Kidney (tissue), 14 donors: ENCODE measurements around the gene NPSR1. TPM values are rescaled to one million over a fixed set of nuclear protein-coding genes. Genes with fewer than 3 reads are reported as not detected.

Source experiments
- DNase-seq, 5 donors: peaks; one replicate each; pipeline ENCODE4 v3.0.0-alpha.2; 2013 to 2020
- FAIRE-seq: peaks from 2 replicates; lab custom pipeline; 2012; peaks lifted over from hg19 to GRCh38; lab: Jason Lieb, UNC
- H3K27ac ChIP-seq, 2 donors: one replicate each; pipeline ENCODE4 v1.7.0; 2013; ENCODE audit warnings: low read depth in 2 of 2, low read length in 2 of 2, inconsistent platforms in 1 of 2
- H3K27me3 ChIP-seq: one replicate; pipeline ENCODE4 v1.7.1; 2013; ENCODE audit warnings: low read length, inconsistent platforms; ENCODE audit not compliant: control insufficient read depth, insufficient read depth
- H3K36me3 ChIP-seq, 3 donors: one replicate each; pipeline versions ENCODE4 v1.7.0 to v1.7.1; 2013; ENCODE audit warnings: low read length in 3 of 3, control low read depth in 1 of 3, inconsistent platforms in 1 of 3; ENCODE audit not compliant: insufficient read depth in 3 of 3, control insufficient read depth in 2 of 3
- H3K4me1 ChIP-seq, 3 donors: one replicate each; pipeline versions ENCODE4 v1.7.0 to v1.7.1; 2013; ENCODE audit warnings: low read length in 3 of 3, inconsistent platforms in 1 of 3, low read depth in 1 of 3; ENCODE audit not compliant: control insufficient read depth in 2 of 3, insufficient read depth in 2 of 3
- H3K4me3 ChIP-seq, 3 donors: one replicate each; pipeline versions ENCODE4 v1.7.0 to v1.8.1; 2013; ENCODE audit warnings: low read length in 3 of 3, control low read depth in 1 of 3, inconsistent platforms in 1 of 3
- H3K9ac ChIP-seq, 3 donors: one replicate each; pipeline versions ENCODE4 v1.7.0 to v1.7.1; 2013; ENCODE audit warnings: low read length in 3 of 3, control low read depth in 1 of 3, inconsistent platforms in 1 of 3
- H3K9me3 ChIP-seq, 3 donors: one replicate each; pipeline versions ENCODE4 v1.7.0 to v1.7.1; 2013; ENCODE audit warnings: low read length in 3 of 3, control low read depth in 1 of 3, inconsistent platforms in 1 of 3; ENCODE audit not compliant: control insufficient read depth in 2 of 3, insufficient read depth in 1 of 3
- CTCF ChIP-seq: IDR thresholded peaks from 3 replicates; pipeline ENCODE4 v1.5.1; 2012; ENCODE audit warnings: mild to moderate bottlenecking, moderate library complexity, borderline replicate concordance; ENCODE audit not compliant: insufficient read depth; ENCODE audit errors: extremely low read depth
- intact Hi-C: fragments of 100-400 bp; cut with DNase I; formaldehyde crosslinking; loops from one replicate; pipeline ENCODE4 v1.11.1; 2022
- polyA plus RNA-seq: library from polyadenylated mRNA; stranded (reverse); fragments of 350-450 nt; fragmentation: Illumina TruSeq; extraction: RNeasy Lipid Tissue Mini Kit (QIAGEN cat#74804); gene quantifications from one replicate; pipeline ENCODE4 v1.2.3, GENCODE V29; 2014; ENCODE audit warnings: low read depth, low replicate concordance; ENCODE audit not compliant: insufficient read depth
- total RNA-seq: library from RNA; stranded (reverse); fragmentation: NEBNext Ultra II Directional; extraction: Animal tissue kit (Norgen Biotek cat#: 25700); gene quantifications from one replicate; pipeline ENCODE4 v1.2.1, GENCODE V29; 2021
- donor health status: control.
- donor health status: control.
- donor health status: control.
- donor health status: control.
- donor health status: control.
- donor health status: DM: yes; HTN: yes; CAD: no.
- donor health status: Normal renal cell carcinoma (clear cell type).

The NPSR1 gene
- total and polyA plus RNA-seq, 2 donors from 2014 or later = not detected

GRCh38 chr7:34752929-34753328 is 94.9 kb downstream of the NPSR1 start:
- Histone ChIP-seq H3K9me3 (no peaks in the 10 kb centered on the region), H3K36me3 (no peaks in the 10 kb centered on the region), H3K4me3 (no peak overlapping the region), H3K27ac (peak overlapping the region in 1 of 2 donors; percentile 45), H3K4me1 (peaks cover 2 to 8% (median 2%) of the 10 kb centered on the region in 3 donors), H3K27me3 (no peaks in the 10 kb centered on the region), H3K9ac (no peak overlapping the region)
- no peak for DNase-seq
- TF ChIP-seq CTCF = no peak
- FAIRE-seq = no peak
- intact Hi-C loops = no loop called here

GRCh38 chr7:34755008-34755407 is 97.0 kb downstream of the NPSR1 start:
- Histone ChIP-seq H3K36me3 (no peaks in the 10 kb centered on the region), H3K4me3 (no peak overlapping the region), H3K9ac (peak overlapping the region in 1 of 3 donors; percentile 37), H3K4me1 (peaks cover 0 to 6% (median 2%) of the 10 kb centered on the region in 3 donors), H3K9me3 (no peaks in the 10 kb centered on the region), H3K27me3 (no peaks in the 10 kb centered on the region), H3K27ac (peak overlapping the region in 1 of 2 donors; percentile 49)
- FAIRE-seq = no peak
- TF ChIP-seq CTCF = no peak
- intact Hi-C loops = no loop called here
- DNase-seq = no peak

GRCh38 chr7:34756025-34756437 is 98.0 kb downstream of the NPSR1 start:
- intact Hi-C loops = no loop called here
- Histone ChIP-seq H3K4me1 (peaks cover 0 to 6% (median 2%) of the 10 kb centered on the region in 3 donors), H3K4me3 (no peak overlapping the region), H3K36me3 (no peaks in the 10 kb centered on the region), H3K27ac (no peak overlapping the region), H3K9me3 (no peaks in the 10 kb centered on the region), H3K27me3 (no peaks in the 10 kb centered on the region), H3K9ac (no peak overlapping the region)
- FAIRE-seq (no peak), DNase-seq (peak in 3 of 5 donors; percentile 29 to 60 (median 57))
- TF ChIP-seq CTCF = no peak

GRCh38 chr7:34756691-34757090 is 98.7 kb downstream of the NPSR1 start:
- no peak overlapping the region for H3K27ac ChIP-seq

More at GRCh38 chr7:34756691-34757090, 98.7 kb downstream of the NPSR1 start:
- TF ChIP-seq CTCF = no peak
- Histone ChIP-seq H3K9ac (no peak overlapping the region), H3K9me3 (no peaks in the 10 kb centered on the region), H3K4me1 (peaks cover 0 to 6% (median 2%) of the 10 kb centered on the region in 3 donors), H3K27me3 (no peaks in the 10 kb centered on the region), H3K36me3 (no peaks in the 10 kb centered on the region), H3K4me3 (no peak overlapping the region)
- intact Hi-C loops = no loop called here
- FAIRE-seq = no peak
- DNase-seq = no peak
